Thoracic aorta (tissue), 2 donors: ENCODE measurements around the gene BSDC1. TPM values are rescaled to one million over a fixed set of nuclear protein-coding genes. Genes with fewer than 3 reads are reported as not detected.

ENCODE experiments used
- ATAC-seq: fragments of 150-250 bp; one replicate; pipeline ENCODE4 v1.8.0; 2017; ENCODE audit warnings: low read depth; ENCODE audit not compliant: insufficient number of reproducible peaks, low FRiP score
- DNase-seq: peaks from one replicate; pipeline ENCODE4 v3.0.0-alpha.2; 2020; ENCODE audit warnings: low spot score
- H3K27ac ChIP-seq, 2 donors: fragments of 200-600 bp; sonication (generic); 1 replicate in 1 of 2; 2 replicates in 1 of 2; pipeline ENCODE4 v1.5.1; 2016; ENCODE audit warnings: mild to moderate bottlenecking in 2 of 2, moderate library complexity in 2 of 2
- H3K27me3 ChIP-seq: fragments of 200-600 bp; sonication (generic); replicated peaks from 2 replicates; pipeline ENCODE4 v1.6.0; 2016; ENCODE audit warnings: mild to moderate bottlenecking; ENCODE audit not compliant: insufficient read depth
- H3K36me3 ChIP-seq: fragments of 200-600 bp; sonication (generic); one replicate; pipeline ENCODE4 v1.5.1; 2016
- H3K4me1 ChIP-seq, 2 donors: fragments of 200-600 bp; sonication (generic); 1 replicate in 1 of 2; 2 replicates in 1 of 2; pipeline versions ENCODE4 v1.5.1 to v1.6.0; 2016; ENCODE audit warnings: low read depth in 2 of 2, mild to moderate bottlenecking in 1 of 2; ENCODE audit not compliant: control insufficient read depth in 1 of 2
- H3K4me3 ChIP-seq: fragments of 200-600 bp; sonication (generic); 2 replicates; pipeline ENCODE4 v1.5.1; 2016; ENCODE audit warnings: mild to moderate bottlenecking
- H3K9me3 ChIP-seq: fragments of 200-600 bp; sonication (generic); 2 replicates; pipeline ENCODE4 v1.5.1; 2016
- total RNA-seq, 2 donors: library from RNA; depleted of rRNA; stranded (reverse); fragments of >200 nt; gene quantifications; one replicate each; pipeline versions ENCODE4 v1.1.0 to v1.2.3, GENCODE V29; 2016
- TF ChIP-seq, protein P1 (sequence below): fragments of 200-600 bp; sonication (generic); IDR thresholded peaks from one replicate; pipeline ENCODE4 v1.5.1; 2019; ENCODE audit warnings: antibody characterized with exemption

BSDC1 gene
- total RNA-seq, 2 donors from 2014 or later: 70.8 to 84.9 TPM

- Histone ChIP-seq H3K9me3 (no peaks in the 10 kb centered on the region), H3K36me3 (no peaks in the 10 kb centered on the region), H3K4me1 (peaks cover 13 to 29% of the 10 kb centered on the region in 2 donors), H3K27me3 (no peaks in the 10 kb centered on the region), H3K27ac (peak overlapping the region; percentile 70 to 83), H3K4me3 (peak overlapping the region; percentile 77)
- TF ChIP-seq, protein P1, sequence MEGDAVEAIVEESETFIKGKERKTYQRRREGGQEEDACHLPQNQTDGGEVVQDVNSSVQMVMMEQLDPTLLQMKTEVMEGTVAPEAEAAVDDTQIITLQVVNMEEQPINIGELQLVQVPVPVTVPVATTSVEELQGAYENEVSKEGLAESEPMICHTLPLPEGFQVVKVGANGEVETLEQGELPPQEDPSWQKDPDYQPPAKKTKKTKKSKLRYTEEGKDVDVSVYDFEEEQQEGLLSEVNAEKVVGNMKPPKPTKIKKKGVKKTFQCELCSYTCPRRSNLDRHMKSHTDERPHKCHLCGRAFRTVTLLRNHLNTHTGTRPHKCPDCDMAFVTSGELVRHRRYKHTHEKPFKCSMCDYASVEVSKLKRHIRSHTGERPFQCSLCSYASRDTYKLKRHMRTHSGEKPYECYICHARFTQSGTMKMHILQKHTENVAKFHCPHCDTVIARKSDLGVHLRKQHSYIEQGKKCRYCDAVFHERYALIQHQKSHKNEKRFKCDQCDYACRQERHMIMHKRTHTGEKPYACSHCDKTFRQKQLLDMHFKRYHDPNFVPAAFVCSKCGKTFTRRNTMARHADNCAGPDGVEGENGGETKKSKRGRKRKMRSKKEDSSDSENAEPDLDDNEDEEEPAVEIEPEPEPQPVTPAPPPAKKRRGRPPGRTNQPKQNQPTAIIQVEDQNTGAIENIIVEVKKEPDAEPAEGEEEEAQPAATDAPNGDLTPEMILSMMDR: no peak
- no peak for ATAC-seq
- DNase-seq: no peak
Observed at GRCh38 chr1:32352239-32352745, 41.9 kb downstream of the BSDC1 start.

DNA sequence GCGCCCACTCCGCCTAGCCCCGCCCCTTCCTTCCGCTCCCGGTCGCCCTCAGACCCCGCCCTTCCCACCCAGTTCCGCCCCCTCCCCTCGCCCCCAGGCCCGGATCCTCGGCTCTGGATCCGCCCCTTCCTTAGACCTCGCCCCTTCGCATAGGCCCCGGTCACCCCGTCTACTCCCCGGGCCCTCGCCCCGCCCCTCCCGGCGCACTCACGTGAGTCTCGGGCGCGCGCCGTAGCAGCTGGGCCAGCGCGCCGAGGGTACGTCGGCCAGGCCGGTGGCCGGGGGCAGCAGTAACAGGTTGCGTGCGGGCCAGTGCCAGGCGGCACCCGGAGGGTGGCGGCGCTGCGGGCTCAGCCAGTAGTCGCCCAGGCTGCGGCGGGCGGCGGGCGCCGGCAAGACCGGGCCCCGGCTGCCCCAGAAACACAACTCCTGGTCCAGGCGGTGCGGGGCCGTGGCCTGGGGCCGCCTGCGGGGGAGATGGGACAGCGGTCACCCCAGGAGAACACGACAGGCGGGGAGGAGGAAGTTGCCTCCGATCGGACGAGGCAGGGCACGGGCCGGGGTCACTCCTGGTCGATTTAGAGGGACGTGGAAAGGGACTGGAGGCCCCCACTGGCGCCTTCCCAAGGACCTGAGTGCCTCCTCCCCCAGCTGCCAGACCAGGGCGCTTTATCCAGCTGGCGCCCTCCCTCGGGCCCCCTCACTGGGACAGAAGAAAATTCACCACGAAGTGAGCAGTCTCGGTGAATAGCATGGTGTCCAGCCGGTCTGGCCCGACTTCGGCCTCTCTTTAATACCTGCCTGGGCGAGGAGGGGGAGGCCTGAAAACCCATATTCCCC lies 42.6 kb downstream of the BSDC1 start:
- H3K27me3 ChIP-seq: no peaks in the 10 kb centered on the region
- H3K4me1 ChIP-seq: peaks cover 13 to 29% of the 10 kb centered on the region in 2 donors
- peak; percentile 85 for ATAC-seq
- H3K9me3 ChIP-seq: no peaks in the 10 kb centered on the region
- no peaks in the 10 kb centered on the region for H3K36me3 ChIP-seq
- peak overlapping the region; percentile 77 for H3K4me3 ChIP-seq
- peak overlapping the region; percentile 70 to 83 for H3K27ac ChIP-seq
- peak; percentile 77 for DNase-seq
- TF ChIP-seq, protein P1: no peak

DNA sequence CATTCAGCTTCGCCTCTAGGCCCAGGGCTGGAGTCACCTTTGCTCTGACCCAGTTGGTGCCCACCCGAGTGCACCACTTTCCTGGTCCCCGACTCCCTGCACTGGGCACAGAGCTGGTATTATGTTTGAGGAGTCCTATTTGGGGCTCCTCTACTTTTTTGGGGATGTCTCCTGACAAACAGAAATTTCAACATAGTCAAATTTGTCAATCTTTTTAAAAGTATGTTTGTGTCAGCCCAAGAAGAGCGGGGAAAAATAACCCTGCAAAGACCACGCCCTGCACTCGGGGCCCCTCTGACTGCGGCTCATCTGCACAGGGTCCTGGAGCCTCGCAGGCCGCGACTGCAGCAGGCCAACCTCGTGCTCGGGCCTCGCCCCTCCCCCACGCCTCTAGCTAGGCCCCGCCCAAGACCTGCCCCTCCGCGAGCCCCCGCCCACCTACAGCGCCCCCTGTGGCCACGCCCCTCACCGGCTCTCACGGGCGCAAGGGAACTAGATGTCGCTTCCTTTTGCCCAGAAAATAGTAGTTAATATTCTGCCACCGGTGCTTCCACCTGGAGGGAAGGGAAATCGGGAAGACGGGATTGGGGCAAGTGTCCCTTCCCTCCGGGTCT lies 43.3 kb downstream of the BSDC1 start:
- peak; percentile 43 for DNase-seq
- peak; percentile 42 for ATAC-seq

GRCh38 chr1:32349211-32349708 lies 45.0 kb downstream of the BSDC1 start:
- no peak overlapping the region for H3K4me3 ChIP-seq
- H3K4me1 ChIP-seq: peaks cover 13 to 27% of the 10 kb centered on the region in 2 donors
- no peak for DNase-seq
- no peak for ATAC-seq
- no peaks in the 10 kb centered on the region for H3K27me3 ChIP-seq
- H3K36me3 ChIP-seq: no peaks in the 10 kb centered on the region
- no peak overlapping the region for H3K27ac ChIP-seq
- H3K9me3 ChIP-seq: no peaks in the 10 kb centered on the region
- TF ChIP-seq, protein P1: no peak

More for the DNA sequence above, 43.3 kb downstream of the BSDC1 start:
- H3K27ac ChIP-seq: peak overlapping the region; percentile 47 to 70
- no peaks in the 10 kb centered on the region for H3K36me3 ChIP-seq
- H3K4me1 ChIP-seq: peaks cover 13 to 29% of the 10 kb centered on the region in 2 donors
- TF ChIP-seq, protein P1: peak; percentile 65
- H3K4me3 ChIP-seq: peak overlapping the region; percentile 77
- H3K27me3 ChIP-seq: no peaks in the 10 kb centered on the region
- H3K9me3 ChIP-seq: no peaks in the 10 kb centered on the region
